ENCODE data around the gene TRERF1.

TRERF1 gene

GRCh38 chr6:42175860-42176259, 275.9 kb downstream of the TRERF1 start:
- DNase-seq = no peak

Measured in EL (cell line).